MV-4-11 (cell line): ENCODE measurements around the gene CYB5R4.

ENCODE experiments used
- DNase-seq: peaks from one replicate; lab custom pipeline; 2025; lab: John Stamatoyannopoulos, UW

Gene CYB5R4

DNA sequence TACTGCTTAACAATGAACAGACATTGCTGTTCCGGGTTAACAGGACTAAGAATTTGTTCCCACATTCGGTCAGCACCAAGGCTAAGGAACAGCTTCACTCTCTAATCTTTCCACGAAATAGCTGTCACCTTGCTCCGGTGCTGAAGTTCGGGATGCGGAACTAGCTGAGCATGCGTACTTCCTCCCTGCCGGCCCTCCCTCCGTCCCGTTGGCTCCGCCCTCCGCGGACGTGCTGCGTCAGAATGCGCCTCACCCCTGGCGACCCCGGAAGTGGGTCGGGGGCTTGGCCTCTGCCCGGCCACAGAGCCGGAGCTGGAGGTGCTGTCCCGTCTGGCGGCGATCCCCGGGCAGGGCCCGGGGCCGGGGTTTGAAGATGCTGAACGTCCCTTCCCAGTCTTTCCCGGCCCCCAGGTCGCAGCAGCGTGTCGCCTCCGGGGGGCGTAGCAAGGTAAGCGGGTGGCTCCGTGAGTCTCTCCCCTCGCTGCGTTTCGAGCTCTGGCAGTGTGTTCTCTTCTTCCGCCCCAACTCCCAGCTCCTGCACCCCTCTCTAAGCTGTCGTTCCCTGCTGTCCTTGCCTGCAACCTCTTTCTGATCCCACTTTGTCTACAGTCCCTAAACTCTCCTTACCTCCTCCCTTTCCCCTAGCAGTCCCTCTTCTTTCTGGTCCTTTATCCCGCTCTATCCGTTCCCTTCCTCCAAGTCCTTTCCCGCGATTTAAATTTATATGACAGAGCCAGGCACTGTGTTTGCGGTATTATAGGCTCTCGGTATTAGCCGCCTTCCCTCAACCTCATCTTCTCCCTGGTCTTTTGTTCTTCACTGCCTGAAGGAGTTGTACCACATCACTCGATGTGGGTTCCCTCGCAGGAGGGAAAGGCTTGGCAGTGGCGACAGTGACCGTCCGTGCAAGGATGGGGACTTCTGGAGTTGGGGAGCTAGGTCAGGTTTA is at the start of gene CYB5R4:
CYB5R4 (plus strand) TSS at position 280 of the 949 bp plus-strand sequence; CDS start at position 374, 94 bp downstream.
- DNase-seq, result peak; percentile 95

- DNase-seq, result no peak
Observed at GRCh38 chr6:83812595-83812994, 46.9 kb upstream of the CYB5R4 start.

DNA sequence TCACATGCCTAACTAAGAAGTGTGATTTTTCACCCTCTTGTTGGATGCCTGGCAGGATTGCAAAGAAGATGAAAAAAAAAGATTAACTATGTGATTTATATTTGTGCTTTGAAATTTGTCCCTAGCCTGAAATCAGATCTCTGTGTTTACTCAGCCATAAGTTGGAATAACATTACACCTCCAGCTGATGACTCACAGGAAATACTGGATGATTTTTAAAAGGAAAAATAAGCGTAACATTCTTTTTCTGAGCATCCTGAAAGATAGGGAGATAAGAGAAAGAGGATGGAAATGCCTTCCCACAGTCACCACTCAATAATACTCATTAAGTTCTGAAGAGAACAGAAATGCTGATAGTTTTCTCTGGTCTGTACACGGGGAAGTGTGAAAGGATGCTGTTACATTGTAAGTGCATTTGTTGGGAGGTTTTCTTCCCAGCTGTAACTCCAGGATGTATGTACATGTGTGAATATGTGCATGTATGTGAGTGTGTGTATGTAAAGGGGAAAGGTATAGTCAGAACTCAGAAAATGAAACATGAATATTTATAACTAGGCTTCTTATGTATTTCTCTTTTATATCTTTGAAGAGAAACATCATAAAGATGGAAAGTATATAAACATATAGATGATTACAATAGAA is 43.7 kb upstream of the CYB5R4 start:
- no peak for DNase-seq

DNA sequence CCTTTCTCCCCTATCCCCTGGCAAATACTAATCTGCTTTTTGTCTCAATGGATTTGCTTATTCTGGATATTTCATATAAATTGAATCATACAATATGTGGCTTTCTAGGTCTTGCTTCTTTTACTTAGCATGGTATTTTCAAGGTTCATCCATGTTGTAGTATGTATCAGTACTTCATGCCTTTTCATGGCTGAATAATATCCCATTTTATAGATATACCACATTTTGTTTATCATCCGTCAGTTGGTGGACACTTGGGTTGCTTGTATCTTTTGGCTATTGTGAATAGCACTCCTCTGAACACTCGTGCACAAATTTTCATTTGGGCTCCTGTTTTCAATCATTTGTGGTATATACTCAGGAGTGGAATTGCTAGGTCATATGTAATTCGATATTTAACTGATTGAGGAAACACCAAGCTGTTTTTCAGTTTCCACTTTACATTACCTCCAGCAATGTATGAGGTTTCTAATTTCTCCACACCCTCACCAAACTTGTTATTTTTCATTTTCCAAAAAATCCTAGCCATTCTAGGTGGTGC is 36.8 kb upstream of the CYB5R4 start:
- no peak for DNase-seq

DNA sequence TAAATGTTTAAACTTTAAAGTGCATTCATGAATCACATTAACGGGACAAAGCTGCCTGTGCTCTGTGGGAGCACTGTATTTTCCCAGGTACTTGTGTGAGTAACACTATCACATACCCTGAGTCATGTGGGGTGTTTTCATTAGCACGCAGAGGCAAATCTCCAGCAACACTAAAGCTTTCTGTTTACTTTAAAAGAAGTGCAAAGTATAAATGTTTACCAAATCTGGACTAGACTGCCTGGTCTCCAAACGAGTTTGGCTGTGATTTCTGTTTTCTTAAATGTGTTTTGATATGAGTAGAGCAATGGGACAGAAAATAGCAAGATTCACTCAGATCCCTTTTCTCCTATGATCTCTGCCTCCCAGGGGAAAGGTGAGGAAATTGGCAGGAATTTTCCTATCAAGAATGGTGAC is 35.1 kb upstream of the CYB5R4 start:
- DNase-seq, result no peak

DNA sequence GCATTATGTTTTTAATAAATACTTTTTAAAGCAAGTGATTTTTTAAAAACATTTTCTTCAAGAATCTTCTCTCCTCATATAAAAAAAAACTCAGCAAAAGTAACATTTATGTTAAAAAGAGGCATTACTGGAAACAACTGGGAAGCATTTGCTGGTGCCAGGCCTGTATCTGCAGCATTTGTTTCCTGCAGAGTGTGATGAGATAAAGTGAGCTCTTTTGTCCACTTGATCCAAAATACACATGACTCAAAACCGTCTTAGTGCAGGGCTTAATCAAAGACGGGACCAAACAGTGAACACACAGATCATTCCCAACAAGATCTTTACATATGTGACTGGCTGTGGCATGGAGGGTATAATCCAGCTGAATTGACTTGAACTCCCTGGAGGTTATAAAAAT is 34.7 kb upstream of the CYB5R4 start:
- no peak for DNase-seq

GRCh38 chr6:83827050-83827449 is 32.4 kb upstream of the CYB5R4 start:
- no peak for DNase-seq

- no peak for DNase-seq
Observed at GRCh38 chr6:83838727-83839126, 20.8 kb upstream of the CYB5R4 start.

DNA sequence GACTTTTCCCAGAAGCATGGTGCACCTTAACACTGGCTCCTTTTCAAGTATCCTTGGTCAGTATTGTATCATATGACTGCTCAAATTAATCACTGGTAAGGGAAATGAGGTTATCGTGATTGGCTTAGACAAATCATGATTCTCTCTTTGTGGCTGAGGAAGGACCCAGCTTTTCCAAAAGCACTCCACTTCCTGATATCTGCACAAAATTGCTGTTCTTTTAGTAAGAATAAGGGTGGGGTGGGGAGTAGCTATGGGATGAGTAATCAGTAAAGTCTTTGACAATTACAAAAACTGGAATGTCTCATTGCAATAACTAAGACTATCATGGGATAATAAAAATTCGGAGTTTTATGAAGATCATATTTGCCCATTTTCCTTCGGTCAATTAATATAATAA is 15.3 kb upstream of the CYB5R4 start:
- no peak for DNase-seq

DNA sequence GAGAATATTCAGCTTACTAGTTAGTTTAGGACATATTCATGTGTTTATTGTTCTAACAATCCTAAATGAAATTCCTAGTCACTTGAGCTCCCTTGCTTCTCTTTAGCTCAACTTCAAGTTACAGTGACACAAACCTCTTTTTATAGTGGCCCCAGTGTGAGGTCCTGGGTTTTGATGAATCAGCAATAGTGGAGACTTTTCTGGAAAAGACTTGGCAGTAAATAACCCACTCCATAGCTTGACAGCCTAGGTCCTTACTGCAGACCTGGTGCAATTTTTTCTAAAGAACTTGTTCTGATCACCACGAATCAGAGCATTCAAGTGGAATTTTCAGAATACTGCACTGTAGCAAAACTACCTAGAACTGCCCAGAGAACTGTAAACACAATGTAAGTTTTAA is 13.2 kb upstream of the CYB5R4 start:
- no peak for DNase-seq

GRCh38 chr6:83847179-83847578 is 12.3 kb upstream of the CYB5R4 start:
- no peak for DNase-seq

DNA sequence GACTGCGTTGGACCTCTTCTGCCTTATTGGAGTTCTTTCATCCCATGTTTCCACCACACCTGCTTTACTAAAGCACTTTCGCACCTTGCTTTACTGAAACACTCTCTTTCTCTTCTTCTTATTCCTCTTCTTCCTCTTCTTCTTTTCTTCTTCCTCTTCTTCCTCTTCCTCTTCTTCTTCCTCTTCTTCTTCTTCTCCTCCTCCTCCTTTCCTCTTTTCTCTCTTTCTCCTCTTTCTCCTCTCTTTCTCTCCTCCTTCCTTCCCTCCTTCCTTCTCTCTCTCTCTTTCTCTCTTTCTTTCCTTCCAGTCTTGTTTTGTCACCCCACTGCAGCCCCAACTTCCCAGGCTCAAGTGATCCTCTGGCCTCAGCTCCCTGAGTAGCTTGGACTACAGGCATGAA is 10.4 kb upstream of the CYB5R4 start:
- DNase-seq, result no peak

- DNase-seq, result no peak
Observed at GRCh38 chr6:83849610-83850009, 9.9 kb upstream of the CYB5R4 start.

DNA sequence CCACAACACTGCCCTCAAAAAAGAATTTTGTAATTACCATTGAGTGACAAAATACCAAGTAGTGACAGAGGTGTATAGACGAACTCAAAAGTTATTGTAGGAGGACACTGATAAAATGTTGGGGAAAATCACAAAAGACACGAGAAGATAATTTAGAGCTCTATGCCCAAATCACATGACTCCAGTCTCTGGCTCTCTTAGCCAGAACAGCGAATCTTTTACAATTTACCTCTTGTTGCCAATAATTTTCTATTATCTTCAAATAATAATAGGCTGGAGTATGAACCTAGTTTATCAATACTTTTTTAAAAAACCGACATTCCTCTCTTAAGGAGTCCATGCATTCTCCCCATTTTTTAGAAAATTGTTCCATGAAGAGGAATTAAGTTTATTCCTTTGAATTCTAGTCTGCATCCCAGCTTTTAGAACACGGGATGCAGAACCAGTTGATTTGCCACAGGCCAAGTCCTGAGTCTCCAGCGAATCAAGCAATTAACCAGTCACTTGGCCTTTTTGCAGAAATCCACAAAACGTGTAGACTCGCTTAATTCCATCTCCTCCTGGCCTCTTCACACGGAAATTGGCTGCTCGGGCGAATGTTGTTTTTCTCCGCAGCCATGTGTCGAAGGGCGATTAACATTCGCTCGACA is 6.8 kb upstream of the CYB5R4 start:
- no peak for DNase-seq

GRCh38 chr6:83853178-83854000 is 6.1 kb upstream of the CYB5R4 start, which contains the start of gene RIPPLY2:
RIPPLY2 (plus strand) TSS chr6:83853360; CDS start chr6:83853417, 57 bp downstream.
- no peak for DNase-seq

- DNase-seq, result no peak
Observed at GRCh38 chr6:83854001-83854501, 5.4 kb upstream of the CYB5R4 start.

DNA sequence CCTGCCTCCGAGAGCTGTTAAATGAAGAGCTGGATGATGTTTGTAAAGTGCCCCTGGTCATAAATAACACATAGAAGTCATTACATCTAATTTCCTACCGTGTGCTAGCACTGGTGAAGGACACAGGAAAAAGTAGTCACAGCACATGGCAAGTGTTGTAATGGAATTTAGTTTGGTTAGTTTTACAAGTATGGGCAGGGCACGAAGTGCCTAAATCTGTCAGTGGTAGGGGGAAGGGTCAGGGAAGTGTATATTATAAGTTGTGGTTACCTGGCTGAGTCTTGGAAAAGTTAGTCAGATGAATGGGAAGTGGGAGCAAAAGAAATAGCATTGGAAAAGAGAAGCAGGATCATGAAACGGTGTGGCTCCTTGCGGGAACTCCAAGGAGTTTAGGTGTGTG is 4.7 kb upstream of the CYB5R4 start:
- no peak for DNase-seq

GRCh38 chr6:83860359-83860755 is 868 bp downstream of the CYB5R4 start:
- DNase-seq, result peak; percentile 31

DNA sequence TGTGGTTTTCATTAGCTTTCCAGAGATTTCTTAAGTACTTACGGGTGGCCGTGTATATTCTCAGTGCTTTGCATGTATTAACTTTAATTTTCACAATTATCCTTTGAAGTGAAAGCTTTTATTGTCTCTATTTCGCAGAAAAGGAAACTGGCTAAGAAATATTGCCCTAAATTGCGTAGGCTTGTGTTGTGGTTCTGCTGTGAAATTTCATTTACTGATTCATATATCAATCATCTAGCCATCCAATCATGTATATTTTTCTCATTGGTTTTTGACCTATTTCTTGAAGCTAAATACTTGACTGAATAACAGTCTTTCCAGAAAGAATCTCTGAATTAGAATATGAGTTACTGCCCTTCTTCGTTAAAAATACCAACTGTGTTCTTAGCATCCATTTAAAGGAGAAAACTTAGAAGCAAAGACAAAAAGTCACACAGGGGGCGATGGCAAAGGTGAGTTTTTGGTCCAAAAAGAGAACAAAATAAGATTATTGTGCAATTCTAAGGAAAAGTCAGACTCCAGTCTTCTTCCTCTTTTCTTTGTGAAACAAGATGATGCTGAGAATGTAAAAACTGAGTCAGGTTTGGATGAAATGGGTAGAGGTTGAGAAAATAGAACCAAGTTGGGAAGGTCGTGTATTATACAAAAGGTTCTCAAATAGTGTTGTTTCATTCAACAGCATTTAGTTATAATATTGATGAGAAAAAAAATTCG is 1.4 kb downstream of the CYB5R4 start:
- DNase-seq, result peak; percentile 40

DNA sequence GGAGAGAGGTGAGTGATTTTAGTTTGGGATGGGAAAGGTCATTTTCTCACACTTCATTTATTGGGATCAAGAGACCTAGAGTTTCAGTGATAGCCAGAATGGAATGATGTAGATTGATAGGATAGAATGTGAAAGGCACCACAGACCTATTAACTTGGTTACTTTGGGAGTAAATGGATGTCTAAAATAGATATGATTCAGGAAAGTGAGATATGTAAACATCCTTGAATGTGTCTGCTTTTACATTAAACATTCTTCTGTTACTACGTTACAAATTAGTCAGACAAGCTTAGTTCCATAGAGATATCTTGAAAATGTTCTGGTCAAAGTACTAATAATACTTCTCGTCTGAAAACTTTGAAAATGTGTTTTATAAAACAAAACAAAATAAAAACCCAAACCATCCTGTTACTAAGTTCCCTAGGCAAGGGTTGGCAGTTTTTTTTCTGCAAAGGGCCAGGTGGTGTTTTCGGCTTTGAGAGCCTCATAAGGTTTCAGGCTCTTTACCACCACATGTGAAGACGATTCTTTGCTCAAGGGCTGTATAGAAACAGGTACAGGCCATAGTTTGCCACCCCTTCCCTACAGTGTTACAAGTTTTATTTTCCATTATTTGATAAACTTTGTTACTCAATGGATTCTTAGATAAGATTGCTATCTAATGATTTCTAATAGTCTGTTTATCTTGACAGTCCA is 3.4 kb downstream of the CYB5R4 start:
- DNase-seq, result no peak
